WTC11 (cell line): ENCODE measurements around the gene IFFO2.

Source experiments
- ETV6 ChIP-seq: sonication (generic); formaldehyde crosslinking; IDR thresholded peaks from 2 replicates; pipeline ENCODE4 v1.8.1; 2022; ENCODE audit warnings: mild to moderate bottlenecking, missing genetic modification reagents
- FOXP1 ChIP-seq: sonication (generic); formaldehyde crosslinking; IDR thresholded peaks from 2 replicates; pipeline ENCODE4 v1.8.0; 2022; ENCODE audit warnings: missing genetic modification reagents, mild to moderate bottlenecking, moderate library complexity, borderline replicate concordance
- MAX ChIP-seq: sonication (generic); formaldehyde crosslinking; IDR thresholded peaks from 2 replicates; pipeline ENCODE4 v1.8.0; 2022; ENCODE audit warnings: mild to moderate bottlenecking, missing genetic modification reagents
- NFE2L1 ChIP-seq: sonication (generic); formaldehyde crosslinking; IDR thresholded peaks from 2 replicates; pipeline ENCODE4 v1.8.1; 2023; ENCODE audit warnings: missing genetic modification reagents
- NR3C1 ChIP-seq: sonication (generic); formaldehyde crosslinking; conservative IDR thresholded peaks from 2 replicates; pipeline ENCODE4 v1.8.1; 2023; ENCODE audit warnings: low read depth, mild to moderate bottlenecking, missing genetic modification reagents
- RELA ChIP-seq: sonication (generic); formaldehyde crosslinking; IDR thresholded peaks from 2 replicates; pipeline ENCODE4 v1.8.1; 2022; ENCODE audit warnings: missing genetic modification reagents, mild to moderate bottlenecking, borderline replicate concordance
- TCF7 ChIP-seq: sonication (generic); formaldehyde crosslinking; IDR thresholded peaks from 2 replicates; pipeline ENCODE4 v1.8.0; 2022; ENCODE audit warnings: mild to moderate bottlenecking, low read depth, missing genetic modification reagents, moderate library complexity
- ZNF512 ChIP-seq: sonication (generic); formaldehyde crosslinking; IDR thresholded peaks from 2 replicates; pipeline ENCODE4 v1.8.1; 2022; ENCODE audit warnings: missing genetic modification reagents, borderline replicate concordance
- TF ChIP-seq, protein P1 (sequence below): fragments of 200-600 bp; IDR thresholded peaks from 2 replicates; pipeline ENCODE4 v1.8.0; 2022; ENCODE audit warnings: antibody characterized with exemption
- TF ChIP-seq, protein P2 (sequence below): sonication (generic); formaldehyde crosslinking; IDR thresholded peaks from 2 replicates; pipeline ENCODE4 v1.8.0; 2022; ENCODE audit warnings: missing genetic modification reagents

- TF ChIP-seq MAX (CRISPR knock-in tag) (no peak), FOXP1 (no peak), NFE2L1 (CRISPR knock-in tag) (no peak), NR3C1 (CRISPR knock-in tag) (no peak), ZNF512 (no peak), ETV6 (CRISPR knock-in tag) (no peak), TCF7 (CRISPR knock-in tag) (no peak), RELA (CRISPR knock-in tag) (no peak)
- TF ChIP-seq, protein P1, sequence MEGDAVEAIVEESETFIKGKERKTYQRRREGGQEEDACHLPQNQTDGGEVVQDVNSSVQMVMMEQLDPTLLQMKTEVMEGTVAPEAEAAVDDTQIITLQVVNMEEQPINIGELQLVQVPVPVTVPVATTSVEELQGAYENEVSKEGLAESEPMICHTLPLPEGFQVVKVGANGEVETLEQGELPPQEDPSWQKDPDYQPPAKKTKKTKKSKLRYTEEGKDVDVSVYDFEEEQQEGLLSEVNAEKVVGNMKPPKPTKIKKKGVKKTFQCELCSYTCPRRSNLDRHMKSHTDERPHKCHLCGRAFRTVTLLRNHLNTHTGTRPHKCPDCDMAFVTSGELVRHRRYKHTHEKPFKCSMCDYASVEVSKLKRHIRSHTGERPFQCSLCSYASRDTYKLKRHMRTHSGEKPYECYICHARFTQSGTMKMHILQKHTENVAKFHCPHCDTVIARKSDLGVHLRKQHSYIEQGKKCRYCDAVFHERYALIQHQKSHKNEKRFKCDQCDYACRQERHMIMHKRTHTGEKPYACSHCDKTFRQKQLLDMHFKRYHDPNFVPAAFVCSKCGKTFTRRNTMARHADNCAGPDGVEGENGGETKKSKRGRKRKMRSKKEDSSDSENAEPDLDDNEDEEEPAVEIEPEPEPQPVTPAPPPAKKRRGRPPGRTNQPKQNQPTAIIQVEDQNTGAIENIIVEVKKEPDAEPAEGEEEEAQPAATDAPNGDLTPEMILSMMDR = no peak
- TF ChIP-seq, protein P2, sequence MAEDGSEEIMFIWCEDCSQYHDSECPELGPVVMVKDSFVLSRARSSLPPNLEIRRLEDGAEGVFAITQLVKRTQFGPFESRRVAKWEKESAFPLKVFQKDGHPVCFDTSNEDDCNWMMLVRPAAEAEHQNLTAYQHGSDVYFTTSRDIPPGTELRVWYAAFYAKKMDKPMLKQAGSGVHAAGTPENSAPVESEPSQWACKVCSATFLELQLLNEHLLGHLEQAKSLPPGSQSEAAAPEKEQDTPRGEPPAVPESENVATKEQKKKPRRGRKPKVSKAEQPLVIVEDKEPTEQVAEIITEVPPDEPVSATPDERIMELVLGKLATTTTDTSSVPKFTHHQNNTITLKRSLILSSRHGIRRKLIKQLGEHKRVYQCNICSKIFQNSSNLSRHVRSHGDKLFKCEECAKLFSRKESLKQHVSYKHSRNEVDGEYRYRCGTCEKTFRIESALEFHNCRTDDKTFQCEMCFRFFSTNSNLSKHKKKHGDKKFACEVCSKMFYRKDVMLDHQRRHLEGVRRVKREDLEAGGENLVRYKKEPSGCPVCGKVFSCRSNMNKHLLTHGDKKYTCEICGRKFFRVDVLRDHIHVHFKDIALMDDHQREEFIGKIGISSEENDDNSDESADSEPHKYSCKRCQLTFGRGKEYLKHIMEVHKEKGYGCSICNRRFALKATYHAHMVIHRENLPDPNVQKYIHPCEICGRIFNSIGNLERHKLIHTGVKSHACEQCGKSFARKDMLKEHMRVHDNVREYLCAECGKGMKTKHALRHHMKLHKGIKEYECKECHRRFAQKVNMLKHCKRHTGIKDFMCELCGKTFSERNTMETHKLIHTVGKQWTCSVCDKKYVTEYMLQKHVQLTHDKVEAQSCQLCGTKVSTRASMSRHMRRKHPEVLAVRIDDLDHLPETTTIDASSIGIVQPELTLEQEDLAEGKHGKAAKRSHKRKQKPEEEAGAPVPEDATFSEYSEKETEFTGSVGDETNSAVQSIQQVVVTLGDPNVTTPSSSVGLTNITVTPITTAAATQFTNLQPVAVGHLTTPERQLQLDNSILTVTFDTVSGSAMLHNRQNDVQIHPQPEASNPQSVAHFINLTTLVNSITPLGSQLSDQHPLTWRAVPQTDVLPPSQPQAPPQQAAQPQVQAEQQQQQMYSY (CRISPR knock-in tag) = no peak
These were observed 75.3 kb downstream of the IFFO2 start for GRCh38 chr1:18881164-18881563.
